Ecto neural progenitor cell (in vitro differentiated cells): ENCODE results near the gene RGCC.

ENCODE experiments used
- DNase-seq: peaks from one replicate; pipeline ENCODE4 v3.0.0-alpha.2; 2018; ENCODE audit warnings: low spot score

The RGCC gene

DNA sequence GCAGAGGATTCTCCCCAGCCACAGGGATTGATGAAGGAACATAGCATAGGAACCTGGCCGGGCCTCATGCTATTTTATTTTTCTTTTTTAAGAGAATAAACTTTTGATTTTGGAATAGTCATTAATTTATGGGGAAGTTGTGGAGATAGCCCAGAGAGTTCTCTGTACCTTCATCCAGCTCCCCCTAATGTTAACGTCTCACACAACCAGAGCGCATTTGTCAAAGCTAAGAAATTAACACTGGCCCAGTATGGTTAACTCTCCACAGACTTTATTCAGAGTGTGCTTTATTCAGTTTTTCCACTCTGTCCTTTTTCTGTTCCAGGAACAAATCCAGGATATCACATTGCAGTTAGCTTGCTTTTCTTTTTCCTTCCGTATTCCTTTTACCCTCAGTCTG lies 59.4 kb downstream of the RGCC start:
- no peak for DNase-seq

DNA sequence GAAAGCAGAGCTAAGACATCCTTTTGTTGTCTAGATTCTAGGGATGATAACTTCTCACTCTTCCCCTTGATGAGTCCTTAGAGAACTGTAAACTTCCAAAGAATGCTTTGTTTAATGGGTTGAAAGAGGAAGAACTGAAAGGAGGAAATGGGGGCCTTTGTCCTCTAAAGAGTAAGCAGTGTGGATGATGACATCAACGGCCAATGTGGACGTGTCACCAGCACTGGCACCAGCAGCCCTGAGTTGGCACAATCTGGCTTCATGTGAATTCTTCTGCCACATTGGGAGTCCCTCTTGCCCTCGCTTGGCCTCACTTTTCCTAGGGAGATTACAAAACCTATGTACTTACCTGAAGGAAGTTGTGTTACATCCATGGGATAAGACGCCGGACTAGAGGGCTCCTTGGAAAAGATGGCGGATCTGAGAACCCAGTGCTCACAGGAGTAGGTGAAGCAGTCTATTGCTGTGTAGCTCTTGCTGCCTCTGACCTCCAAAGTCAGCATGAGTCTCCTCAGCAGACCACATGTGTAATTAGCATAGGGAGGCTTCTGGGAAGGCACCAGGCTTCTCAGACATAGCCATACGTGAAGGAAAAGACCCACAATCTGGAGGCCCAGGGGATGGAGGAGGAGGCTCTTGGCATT lies 62.8 kb downstream of the RGCC start:
- no peak for DNase-seq
